Stimulated activated CD4-positive, alpha-beta T cell treated with anti-CD3 and anti-CD28 coated beads, Interleukin-15, amount 100 ng/mL, for 24 hours (primary cell): ENCODE results near the gene ADRA2C.

Experiments used
- DNase-seq: peaks from one replicate; pipeline ENCODE4 v3.0.0-alpha.2; 2020

The ADRA2C gene

DNA sequence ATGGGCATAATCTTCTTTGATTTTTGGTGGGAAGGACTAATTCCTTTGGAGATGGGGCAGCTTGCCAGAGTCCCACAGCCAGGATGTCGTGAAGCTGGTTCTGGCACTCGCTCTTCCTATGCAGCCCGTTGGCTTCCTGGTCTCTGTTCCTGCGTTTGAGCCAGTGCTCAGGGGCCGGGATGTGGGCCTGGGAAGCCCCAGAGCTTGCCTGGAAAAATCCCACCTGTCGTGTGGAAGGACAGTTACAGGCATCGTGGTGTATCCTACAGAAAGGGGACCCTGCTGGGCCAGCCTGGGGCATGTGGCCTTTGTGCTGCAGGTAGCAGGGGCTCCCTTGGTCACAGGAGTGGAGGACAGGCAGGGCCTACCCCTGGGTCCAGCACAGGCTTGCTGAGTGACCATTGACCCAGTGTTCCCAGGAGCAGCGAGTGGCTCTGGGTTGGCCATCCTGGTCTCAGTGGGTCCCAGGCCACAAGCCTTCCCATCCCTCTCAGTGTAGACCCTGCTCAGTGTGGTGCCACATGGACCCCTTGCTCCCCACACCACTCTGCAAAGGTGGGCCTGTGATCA lies 50.2 kb downstream of the ADRA2C start:
- DNase-seq: no peak

DNA sequence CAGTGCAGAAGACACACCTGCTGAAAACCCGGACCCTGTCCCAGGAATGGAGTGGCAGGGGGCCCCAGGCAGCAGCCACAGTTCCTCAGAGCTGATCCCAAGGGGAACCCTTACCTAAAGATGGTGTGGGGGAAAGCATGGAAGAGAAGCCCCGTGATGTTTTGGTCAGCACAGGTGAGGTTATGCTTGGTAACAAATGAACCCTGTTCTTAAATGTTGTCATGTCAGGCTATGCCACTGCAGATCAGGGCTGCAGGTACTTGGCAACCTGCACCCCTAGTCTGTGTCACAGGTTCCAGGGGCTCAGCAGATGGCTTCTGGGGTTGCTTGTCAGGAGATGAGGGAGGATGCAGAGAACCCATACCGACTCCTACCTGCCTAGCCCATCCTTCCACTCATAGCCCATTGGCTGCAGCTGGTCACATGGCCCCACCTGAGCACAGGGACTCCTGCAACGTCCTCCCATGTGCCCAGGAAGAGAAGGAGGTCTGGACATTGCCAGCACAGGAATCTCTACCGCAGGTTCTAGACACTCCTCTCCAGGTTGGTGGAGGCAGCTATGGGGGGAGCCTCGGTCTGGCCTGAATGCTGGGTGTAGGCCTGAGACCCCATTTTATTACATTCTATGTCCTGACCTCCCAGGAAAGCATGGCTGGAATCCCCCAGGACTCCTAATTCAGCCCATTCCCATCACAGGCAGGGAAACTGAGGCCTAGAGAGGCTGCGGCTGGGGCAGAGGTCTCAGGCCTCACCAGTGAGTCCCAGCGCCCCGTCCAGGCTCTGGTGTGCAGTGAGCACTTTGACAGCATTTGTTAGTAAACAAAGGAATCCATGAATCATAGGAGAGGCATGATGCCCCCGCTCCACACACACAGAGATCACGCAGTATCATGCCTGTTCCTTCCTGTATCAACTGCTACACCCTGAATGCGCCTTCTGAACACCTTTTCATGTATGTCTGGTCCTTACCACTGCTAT lies 51.1 kb downstream of the ADRA2C start:
- DNase-seq: no peak
